Naive thymus-derived CD4-positive, alpha-beta T cell (primary cell): ENCODE results near the gene LSP1. TPM values are rescaled to one million over a fixed set of nuclear protein-coding genes. Genes with fewer than 3 reads are reported as not detected.

Source experiments
- ATAC-seq: fragments of 150-1000 bp; cut with Tn5 transposase; 2 replicates; pipeline ENCODE4 v1.10.0; 2021; ENCODE audit warnings: mild to moderate bottlenecking, moderate library complexity
- CTCF ChIA-PET: fragments of 350-600 bp; sonication (Branson Sonifier 250); formaldehyde crosslinking; loops from one replicate; lab custom pipeline; 2021; ENCODE audit warnings: antibody characterized with exemption; lab: Charles Lee
- POLR2A ChIA-PET: fragments of 350-600 bp; sonication (Branson Sonifier 250); formaldehyde crosslinking; loops from one replicate; lab custom pipeline; 2021; ENCODE audit warnings: antibody characterized with exemption, inconsistent platforms; lab: Charles Lee
- DNase-seq, 9 donors: peaks; one replicate each; pipeline versions ENCODE4 v3.0.0 to v3.0.0-alpha.2; 2020 to 2022; ENCODE audit warnings: mixed read lengths in 1 of 9
- H3K27ac ChIP-seq: one replicate; pipeline ENCODE4 v1.7.0; 2013; ENCODE audit warnings: mild to moderate bottlenecking, low read depth, low read length, moderate library complexity
- H3K27me3 ChIP-seq, 2 donors: one replicate each; pipeline ENCODE4 v1.7.0; 2013; ENCODE audit warnings: low read length in 2 of 2, mild to moderate bottlenecking in 2 of 2, moderate library complexity in 2 of 2; ENCODE audit not compliant: control insufficient read depth in 2 of 2, insufficient read depth in 2 of 2
- H3K36me3 ChIP-seq, 3 experiments: 1 replicate in 2 of 3; 2 replicates in 1 of 3; pipeline ENCODE4 v1.7.0; 2013; ENCODE audit warnings: low read length in 3 of 3, mild to moderate bottlenecking in 3 of 3, moderate library complexity in 1 of 3; ENCODE audit not compliant: insufficient read depth in 3 of 3, control insufficient read depth in 2 of 3
- H3K4me1 ChIP-seq, 2 donors: one replicate each; pipeline ENCODE4 v1.7.0; 2013; ENCODE audit warnings: low read length in 2 of 2, mild to moderate bottlenecking in 2 of 2, moderate library complexity in 1 of 2; ENCODE audit not compliant: control insufficient read depth in 2 of 2, insufficient read depth in 2 of 2
- H3K4me3 ChIP-seq: 2 replicates; pipeline ENCODE4 v1.7.0; 2013; ENCODE audit warnings: mild to moderate bottlenecking, low read length
- H3K9me3 ChIP-seq, 3 experiments: 1 replicate in 2 of 3; 2 replicates in 1 of 3; pipeline ENCODE4 v1.7.0; 2013; ENCODE audit warnings: low read length in 3 of 3; ENCODE audit not compliant: control insufficient read depth in 2 of 3
- H3K27ac Mint-ChIP-seq, 9 donors: one replicate each; pipeline ENCODE4 v1.8.0; 2020 to 2022; ENCODE audit warnings: mixed read lengths in 9 of 9, mild to moderate bottlenecking in 8 of 9, moderate library complexity in 5 of 9, inconsistent platforms in 2 of 9
- H3K27me3 Mint-ChIP-seq, 5 donors: one replicate each; pipeline ENCODE4 v1.8.0; 2021 to 2022; ENCODE audit warnings: mixed read lengths in 5 of 5, mild to moderate bottlenecking in 1 of 5
- H3K36me3 Mint-ChIP-seq, 5 donors: one replicate each; pipeline ENCODE4 v1.8.0; 2020 to 2022; ENCODE audit warnings: mixed read lengths in 5 of 5, mild to moderate bottlenecking in 3 of 5, inconsistent platforms in 1 of 5
- H3K4me1 Mint-ChIP-seq, 7 donors: one replicate each; pipeline ENCODE4 v1.8.0; 2020 to 2022; ENCODE audit warnings: mixed read lengths in 7 of 7, mild to moderate bottlenecking in 3 of 7, inconsistent platforms in 1 of 7
- H3K4me3 Mint-ChIP-seq, 10 donors: one replicate each; pipeline ENCODE4 v1.8.0; 2020 to 2022; ENCODE audit warnings: mild to moderate bottlenecking in 10 of 10, mixed read lengths in 10 of 10, moderate library complexity in 6 of 10, inconsistent platforms in 2 of 10
- H3K9me3 Mint-ChIP-seq, 11 donors: one replicate each; pipeline ENCODE4 v1.8.0; 2020 to 2022; ENCODE audit warnings: mixed read lengths in 11 of 11, mild to moderate bottlenecking in 4 of 11, inconsistent platforms in 1 of 11, moderate library complexity in 1 of 11
- intact Hi-C, 2 donors: fragments of 100-400 bp; cut with micrococcal nuclease; formaldehyde crosslinking; loops; one replicate each; pipeline ENCODE4 v1.15.1; 2023
- polyA plus RNA-seq, 2 donors: library from polyadenylated mRNA; unstranded; fragments of 300-500 nt; fragmentation: Illumina TruSeq; gene quantifications; one replicate each; pipeline ENCODE4 v1.2.3, GENCODE V29; 2021
- total RNA-seq, 6 experiments: library from RNA in 5 of 6; stranded (reverse) in 5 of 6; gene quantifications; 1 replicate in 5 of 6; 2 replicates in 1 of 6; pipeline ENCODE4 v1.2.3 and lab custom pipeline; 2021 to 2026

Gene LSP1
- total and polyA plus RNA-seq, 7 experiments from 2014 or later: 248 to 578 (median 295) TPM

GRCh38 chr11:1918436-1919315 is 65.8 kb downstream of the LSP1 start:
- no peaks in the 10 kb centered on the region for H3K9me3 ChIP-seq
- no peak overlapping the region for H3K27ac ChIP-seq
- no peaks in the 10 kb centered on the region for H3K27me3 ChIP-seq
- Mint-ChIP-seq H3K4me3 (no peak overlapping the region), H3K4me1 (peaks cover 9 to 34% (median 18%) of the 10 kb centered on the region in 7 donors), H3K27me3 (peaks cover 0 to 17% (median 11%) of the 10 kb centered on the region in 5 donors), H3K36me3 (peaks cover 0 to 7% (median 0%) of the 10 kb centered on the region in 5 donors), H3K27ac (peak overlapping the region in 1 of 9 donors; percentile 5), H3K9me3 (peaks cover 0 to 3% (median 0%) of the 10 kb centered on the region in 11 donors)
- ChIA-PET POLR2A (interaction anchor here (0.9 to 2.8 kb wide), 4 partner anchors 28 to 66 kb away, joined by 3 to 41 read pairs (median 8); partner anchors contain the start of genes LSP1 and PRR33), CTCF (no interaction called here)
- no peak for ATAC-seq
- no peak overlapping the region for H3K4me3 ChIP-seq
- no peak for DNase-seq
- H3K4me1 ChIP-seq: no peaks in the 10 kb centered on the region
- intact Hi-C loops: loop anchor here (1.0 to 5.0 kb wide), 3 partner anchors 36 to 81 kb away; partner anchors contain the start of gene LSP1 (in 2 of the 2)
- H3K36me3 ChIP-seq: no peaks in the 10 kb centered on the region

GRCh38 chr11:1919391-1920127 is 66.7 kb downstream of the LSP1 start, which contains the start of gene TNNT3:
TSS of gene TNNT3 (plus strand) at chr11:1919703. CDS start at chr11:1922875, 3,172 bp downstream.
- peak within 1 kb of the TSS in 2 of 9 donors; percentile 13 to 25 for H3K27ac Mint-ChIP-seq
- H3K27me3 Mint-ChIP-seq: peaks cover 0 to 14% (median 8%) of the 10 kb centered on the region in 5 donors
- ATAC-seq (no peak), DNase-seq (no peak)
- Histone ChIP-seq H3K27me3 (no peaks in the 10 kb centered on the region), H3K9me3 (no peaks in the 10 kb centered on the region), H3K4me3 (no peak within 1 kb of the TSS), H3K4me1 (no peaks in the 10 kb centered on the region), H3K36me3 (no peaks in the 10 kb centered on the region), H3K27ac (no peak within 1 kb of the TSS)
- H3K4me1 Mint-ChIP-seq: peaks cover 9 to 32% (median 21%) of the 10 kb centered on the region in 7 donors
- H3K9me3 Mint-ChIP-seq: peaks cover 0 to 3% (median 0%) of the 10 kb centered on the region in 11 donors
- peaks cover 0 to 7% (median 0%) of the 10 kb centered on the region in 5 donors for H3K36me3 Mint-ChIP-seq
- intact Hi-C loops: loop anchor here (5.0 kb wide), 2 partner anchors 37 to 67 kb away; partner anchors contain the start of gene LSP1 (in 2 of the 2)
- ChIA-PET POLR2A (interaction anchor here (0.7 to 0.9 kb wide), 2 partner anchors 27 to 71 kb away, joined by 3 to 5 read pairs; no protein-coding TSS in a partner anchor), CTCF (interaction anchor here (0.6 kb wide), 1 partner anchor 36 kb away, joined by 4 read pairs; no protein-coding TSS in a partner anchor)
- no peak within 1 kb of the TSS for H3K4me3 Mint-ChIP-seq

- Mint-ChIP-seq H3K36me3 (peaks cover 0 to 4% (median 0%) of the 10 kb centered on the region in 5 donors), H3K27ac (peak overlapping the region in 1 of 9 donors; percentile 13), H3K4me3 (no peak overlapping the region), H3K4me1 (peaks cover 9 to 24% (median 14%) of the 10 kb centered on the region in 7 donors), H3K9me3 (no peaks in the 10 kb centered on the region), H3K27me3 (peaks cover 0 to 7% (median under 1%) of the 10 kb centered on the region in 5 donors)
- H3K27ac ChIP-seq: no peak overlapping the region
- POLR2A ChIA-PET: interaction anchor here (0.7 to 2.3 kb wide), 3 partner anchors 28 to 72 kb away, joined by 3 to 13 read pairs (median 5); partner anchors contain the start of gene PRR33
- H3K27me3 ChIP-seq: no peaks in the 10 kb centered on the region
- H3K4me1 ChIP-seq: no peaks in the 10 kb centered on the region
- intact Hi-C loops: no loop called here
- no peak overlapping the region for H3K4me3 ChIP-seq
- DNase-seq (no peak), ATAC-seq (no peak)
- no peaks in the 10 kb centered on the region for H3K36me3 ChIP-seq
- CTCF ChIA-PET: interaction anchor here (0.6 kb wide), 1 partner anchor 37 kb away, joined by 4 read pairs; no protein-coding TSS in a partner anchor
- H3K9me3 ChIP-seq: no peaks in the 10 kb centered on the region
Measured at GRCh38 chr11:1920128-1920908, 67.4 kb downstream of the LSP1 start.

GRCh38 chr11:1920909-1921573 is 68.2 kb downstream of the LSP1 start:
- Histone ChIP-seq H3K27ac (no peak overlapping the region), H3K36me3 (no peaks in the 10 kb centered on the region), H3K9me3 (no peaks in the 10 kb centered on the region), H3K4me3 (no peak overlapping the region), H3K4me1 (no peaks in the 10 kb centered on the region), H3K27me3 (no peaks in the 10 kb centered on the region)
- intact Hi-C loops: no loop called here
- Mint-ChIP-seq H3K27ac (peak overlapping the region in 1 of 9 donors; percentile 36), H3K9me3 (no peaks in the 10 kb centered on the region), H3K4me3 (no peak overlapping the region), H3K36me3 (peaks cover 0 to under 1% (median 0%) of the 10 kb centered on the region in 5 donors), H3K4me1 (peaks cover 4 to 20% (median 8%) of the 10 kb centered on the region in 7 donors), H3K27me3 (peaks cover 0 to 7% (median 0%) of the 10 kb centered on the region in 5 donors)
- DNase-seq (no peak), ATAC-seq (no peak)
- ChIA-PET POLR2A (interaction anchor here (0.6 to 2.3 kb wide), 5 partner anchors 14 to 1823 kb away, joined by 3 to 13 read pairs (median 4); partner anchors contain the start of gene PRR33), CTCF (interaction anchor here (0.5 to 1.0 kb wide), 5 partner anchors 28 to 226 kb away, joined by 3 to 4 read pairs (median 3); no protein-coding TSS in a partner anchor)

- CTCF ChIA-PET: interaction anchor here (0.5 to 1.0 kb wide), 6 partner anchors 27 to 227 kb away, joined by 3 to 4 read pairs (median 3); partner anchors contain the start of gene PRR33
- POLR2A ChIA-PET: interaction anchor here (0.6 to 2.3 kb wide), 5 partner anchors 14 to 1822 kb away, joined by 3 to 13 read pairs (median 4); partner anchors contain the start of gene PRR33
- Histone ChIP-seq H3K27ac (no peak overlapping the region), H3K4me1 (no peaks in the 10 kb centered on the region), H3K4me3 (no peak overlapping the region), H3K36me3 (no peaks in the 10 kb centered on the region), H3K9me3 (no peaks in the 10 kb centered on the region), H3K27me3 (no peaks in the 10 kb centered on the region)
- no peaks in the 10 kb centered on the region for H3K36me3 Mint-ChIP-seq
- peaks cover 3 to 18% (median 9%) of the 10 kb centered on the region in 7 donors for H3K4me1 Mint-ChIP-seq
- H3K27me3 Mint-ChIP-seq: peaks cover 0 to 7% (median 2%) of the 10 kb centered on the region in 5 donors
- intact Hi-C loops: no loop called here
- H3K9me3 Mint-ChIP-seq: no peaks in the 10 kb centered on the region
- H3K4me3 Mint-ChIP-seq: no peak overlapping the region
- H3K27ac Mint-ChIP-seq: peak overlapping the region in 1 of 9 donors; percentile 36
- ATAC-seq: no peak
- no peak for DNase-seq
Measured at GRCh38 chr11:1921574-1922141, 68.8 kb downstream of the LSP1 start.
